IMR-90 (cell line): Measurements from ENCODE around the gene KRT222. TPM values are rescaled to one million over a fixed set of nuclear protein-coding genes. Genes with fewer than 3 reads are reported as not detected.

Experiments used
- ATAC-seq: fragments of 200-7000 bp; cut with Tn5 transposase; 2 replicates; pipeline ENCODE4 v1.9.1; 2020; ENCODE audit warnings: low read depth, mild to moderate bottlenecking, moderate library complexity
- BruUV-seq: library from RNA; stranded (reverse); fragments of 400-500 nt; replicated peaks from 2 replicates; lab custom pipeline; 2021; lab: Mats Ljungman, UMichigan
- CTCF ChIA-PET: fragments of 300-600 bp; formaldehyde crosslinking; extraction: SDS; loops from one replicate; lab custom pipeline; 2021; ENCODE audit warnings: antibody characterized with exemption; lab: Yijun Ruan, JAX
- POLR2A ChIA-PET: fragments of 300-600 bp; sonication (Branson Sonifier 250); formaldehyde crosslinking; loops from one replicate; lab custom pipeline; 2022; ENCODE audit warnings: antibody characterized with exemption; ENCODE audit not compliant: unreplicated experiment; lab: Charles Lee
- DNase-seq: peaks from one replicate; pipeline ENCODE4 v3.0.0; 2013
- H2AFZ ChIP-seq: replicated peaks from 2 replicates; pipeline ENCODE3; 2013; ENCODE audit warnings: low read length, mild to moderate bottlenecking; ENCODE audit not compliant: poor library complexity
- H2AK5ac ChIP-seq: 2 replicates; pipeline ENCODE4 v1.6.1; 2013; ENCODE audit warnings: low read depth, low read length, inconsistent platforms
- H2AK9ac ChIP-seq: replicated peaks from 2 replicates; pipeline ENCODE3; 2013; ENCODE audit warnings: mild to moderate bottlenecking, low read depth, low read length, moderate library complexity; ENCODE audit not compliant: poor library complexity
- H2BK120ac ChIP-seq: 2 replicates; pipeline ENCODE4 v1.6.1; 2013; ENCODE audit warnings: low read depth, low read length, inconsistent platforms
- H2BK15ac ChIP-seq: 3 replicates; pipeline ENCODE4 v1.6.1; 2013; ENCODE audit warnings: low read depth, low read length, inconsistent platforms
- H2BK20ac ChIP-seq: 2 replicates; pipeline ENCODE4 v1.6.1; 2013; ENCODE audit warnings: low read depth, mild to moderate bottlenecking, inconsistent platforms, low read length, moderate library complexity
- H2BK5ac ChIP-seq: 2 replicates; pipeline ENCODE4 v1.6.1; 2013; ENCODE audit warnings: mild to moderate bottlenecking, low read depth, low read length, inconsistent platforms; ENCODE audit not compliant: poor library complexity, severe bottlenecking
- H3K14ac ChIP-seq: replicated peaks from 2 replicates; pipeline ENCODE4 v1.6.1; 2013; ENCODE audit warnings: low read depth, low read length, inconsistent platforms
- H3K18ac ChIP-seq: 2 replicates; pipeline ENCODE4 v1.6.1; 2013; ENCODE audit warnings: low read depth, low read length, control low read depth
- H3K23ac ChIP-seq: 2 replicates; pipeline ENCODE4 v1.6.1; 2013; ENCODE audit warnings: low read depth, low read length, inconsistent platforms
- H3K27ac ChIP-seq: 2 replicates; pipeline ENCODE4 v1.5.1; 2013; ENCODE audit warnings: mild to moderate bottlenecking, control low read depth, low read length; ENCODE audit not compliant: insufficient read depth
- H3K27me3 ChIP-seq: 2 replicates; pipeline ENCODE4 v1.6.1; 2013; ENCODE audit warnings: low read length; ENCODE audit not compliant: control insufficient read depth, insufficient read depth
- H3K36me3 ChIP-seq: 2 replicates; pipeline ENCODE4 v1.6.1; 2013; ENCODE audit warnings: low read length, mixed read lengths; ENCODE audit not compliant: control insufficient read depth, insufficient read depth
- H3K4ac ChIP-seq: 2 replicates; pipeline ENCODE4 v1.6.1; 2013; ENCODE audit warnings: low read depth, low read length, inconsistent platforms
- H3K4me1 ChIP-seq: 2 replicates; pipeline ENCODE4 v1.6.1; 2013; ENCODE audit warnings: low read length, mixed read lengths; ENCODE audit not compliant: control insufficient read depth, insufficient read depth
- H3K4me2 ChIP-seq: 2 replicates; pipeline ENCODE4 v1.6.1; 2013; ENCODE audit warnings: low read depth, mild to moderate bottlenecking, control low read depth, low read length, moderate library complexity
- H3K4me3 ChIP-seq: 2 replicates; pipeline ENCODE4 v1.5.1; 2013; ENCODE audit warnings: low read depth, mild to moderate bottlenecking, control low read depth, low read length, moderate library complexity; ENCODE audit not compliant: insufficient read depth
- H3K56ac ChIP-seq: 2 replicates; pipeline ENCODE4 v1.6.1; 2013; ENCODE audit warnings: low read length, inconsistent platforms; ENCODE audit not compliant: insufficient read depth; ENCODE audit errors: extremely low read depth
- H3K79me1 ChIP-seq, 2 experiments: 2 replicates each; pipeline ENCODE4 v1.6.1; 2013; ENCODE audit warnings: low read length in 2 of 2, inconsistent platforms in 1 of 2, low read depth in 1 of 2
- H3K9ac ChIP-seq: 2 replicates; pipeline ENCODE4 v1.6.1; 2013; ENCODE audit warnings: low read depth, low read length, control low read depth
- H3K9me1 ChIP-seq: 2 replicates; pipeline ENCODE4 v1.6.1; 2013; ENCODE audit warnings: low read length, inconsistent platforms; ENCODE audit not compliant: insufficient read depth
- H3K9me3 ChIP-seq: 2 replicates; pipeline ENCODE4 v1.6.1; 2013; ENCODE audit warnings: low read length; ENCODE audit not compliant: control insufficient read depth, insufficient read depth
- H4K20me1 ChIP-seq: 2 replicates; pipeline ENCODE4 v1.6.1; 2013; ENCODE audit warnings: low read length, inconsistent platforms; ENCODE audit not compliant: insufficient read depth
- H4K5ac ChIP-seq: 2 replicates; pipeline ENCODE4 v1.6.1; 2013; ENCODE audit warnings: mild to moderate bottlenecking, low read depth, low read length, control low read depth
- H4K8ac ChIP-seq, 2 experiments: 2 replicates each; pipeline ENCODE4 v1.6.1; 2013; ENCODE audit warnings: low read depth in 2 of 2, low read length in 2 of 2, control low read depth in 1 of 2, inconsistent platforms in 1 of 2
- H4K91ac ChIP-seq: 2 replicates; pipeline ENCODE4 v1.6.1; 2013; ENCODE audit warnings: low read depth, low read length, inconsistent platforms; ENCODE audit not compliant: insufficient read depth
- BHLHE40 ChIP-seq: fragments of 150-350 bp; IDR thresholded peaks from 2 replicates; pipeline ENCODE4 v1.6.1; 2016; ENCODE audit warnings: mild to moderate bottlenecking, low read depth, low read length
- CEBPB ChIP-seq: IDR thresholded peaks from 2 replicates; pipeline ENCODE4 v1.6.1; 2012; ENCODE audit warnings: low read depth, low read length, improper control_type of control experiment
- CHD1 ChIP-seq: IDR thresholded peaks from 2 replicates; pipeline ENCODE4 v1.6.1; 2012; ENCODE audit warnings: low read depth, low read length, improper control_type of control experiment
- FOS ChIP-seq: fragments of 150-350 bp; IDR thresholded peaks from 2 replicates; pipeline ENCODE4 v1.6.1; 2016; ENCODE audit warnings: low read depth, low read length
- MAFK ChIP-seq: IDR thresholded peaks from 2 replicates; pipeline ENCODE4 v1.6.1; 2012; ENCODE audit warnings: low read depth, low read length, improper control_type of control experiment
- MAZ ChIP-seq: IDR thresholded peaks from 2 replicates; pipeline ENCODE4 v1.6.1; 2012; ENCODE audit warnings: low read depth, mild to moderate bottlenecking, low read length, improper control_type of control experiment, moderate library complexity, borderline replicate concordance
- MXI1 ChIP-seq: IDR thresholded peaks from 2 replicates; pipeline ENCODE4 v1.6.1; 2012; ENCODE audit warnings: low read depth, mild to moderate bottlenecking, low read length, moderate library complexity, borderline replicate concordance
- NFE2L2 ChIP-seq: fragments of 150-350 bp; IDR thresholded peaks from 2 replicates; pipeline ENCODE4 v1.6.1; 2016; ENCODE audit warnings: low read depth, mild to moderate bottlenecking, low read length
- POLR2A ChIP-seq: IDR thresholded peaks from 2 replicates; pipeline ENCODE4 v1.6.1; 2012; ENCODE audit warnings: mild to moderate bottlenecking, low read depth, low read length
- RAD21 ChIP-seq: IDR thresholded peaks from 2 replicates; pipeline ENCODE4 v1.6.1; 2012; ENCODE audit warnings: low read length, improper control_type of control experiment
- RCOR1 ChIP-seq: IDR thresholded peaks from 2 replicates; pipeline ENCODE4 v1.6.1; 2012; ENCODE audit warnings: mild to moderate bottlenecking, low read length, improper control_type of control experiment; ENCODE audit not compliant: insufficient replicate concordance
- RFX5 ChIP-seq: IDR thresholded peaks from 2 replicates; pipeline ENCODE4 v1.8.0; 2012; ENCODE audit warnings: low read depth, mild to moderate bottlenecking, low read length, moderate library complexity
- SMC3 ChIP-seq: fragments of 150-350 bp; IDR thresholded peaks from 2 replicates; pipeline ENCODE4 v1.6.1; 2016; ENCODE audit warnings: low read depth, mild to moderate bottlenecking, antibody characterized with exemption, low read length, moderate library complexity
- WGBS, 2 experiments: methylation state at CpG; one replicate each; pipeline versions ENCODE4 v1.1.5 to v1.1.7; 2013; ENCODE audit warnings: missing lambda C conversion rate in 2 of 2; ENCODE audit not compliant: insufficient read length in 1 of 2; ENCODE audit errors: extremely low coverage in 2 of 2; 5-methylcytosine and 5-hydroxymethylcytosine counted together
- dilution Hi-C: fragments of 300-500 bp; cut with HindIII; formaldehyde crosslinking; loops from one replicate; pipeline ENCODE4 v1.14.3; 2018; ENCODE audit warnings: low sequenced_read_pairs; ENCODE audit not compliant: unreplicated experiment
- in situ Hi-C: fragments of 300-500 bp; cut with MboI; formaldehyde crosslinking; loops from 3 replicates; pipeline ENCODE4 v1.14.3; 2019; ENCODE audit warnings: low sequenced_read_pairs, inconsistent platforms, mixed read lengths
- intact Hi-C: fragments of 100-400 bp; cut with micrococcal nuclease; formaldehyde crosslinking; loops from 2 replicates; pipeline ENCODE4 v1.10.0; 2022
- polyA plus RNA-seq, 3 experiments: library from polyadenylated mRNA; depleted of rRNA; stranded (reverse); fragments of >200 nt; gene quantifications; 2 replicates each; pipeline ENCODE4 v1.2.3, GENCODE V29; 2012; ENCODE audit warnings: low replicate concordance in 1 of 3
- total RNA-seq: library from RNA; depleted of rRNA; stranded (reverse); fragments of >200 nt; gene quantifications from 2 replicates; pipeline ENCODE4 v1.2.3, GENCODE V29; 2012
- TF ChIP-seq, protein P1 (sequence below): fragments of 150-350 bp; IDR thresholded peaks from 2 replicates; pipeline ENCODE4 v1.6.1; 2017; ENCODE audit warnings: mild to moderate bottlenecking, antibody characterized with exemption, low read length, low read depth
- TF ChIP-seq, protein P2 (sequence below): conservative IDR thresholded peaks from 2 replicates; pipeline ENCODE4 v1.5.1; 2012; ENCODE audit warnings: mild to moderate bottlenecking, low read depth, low read length, improper control_type of control experiment

KRT222 gene
- total and polyA plus RNA-seq, 2 of the 4 experiments (the other 2 are of a cell fraction) = not detected

DNA sequence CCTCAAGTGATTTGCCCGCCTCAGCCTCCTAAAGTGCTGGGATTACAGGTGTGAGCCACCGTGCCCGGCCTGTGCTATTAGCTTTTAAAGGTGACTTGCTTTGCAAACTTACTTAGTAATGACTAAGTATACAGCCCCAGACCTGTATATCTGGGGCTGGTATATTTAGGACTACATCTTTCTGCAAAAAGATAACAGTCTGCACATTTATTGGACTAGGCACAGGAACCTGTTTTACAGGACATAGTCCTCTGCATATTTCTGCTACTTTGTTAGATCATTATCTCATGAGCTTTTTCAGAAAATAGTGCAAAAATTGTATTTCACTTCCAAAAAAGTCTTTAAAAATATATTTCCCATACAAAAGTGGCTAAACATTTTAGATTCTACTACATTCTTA, 37.3 kb upstream of the KRT222 start:
- H3K4me3 ChIP-seq = no peak overlapping the region
- DNase-seq = no peak
- TF ChIP-seq CHD1 (no peak), MAFK (no peak), POLR2A (no peak), CEBPB (no peak), SMC3 (no peak), MAZ (no peak), BHLHE40 (no peak), FOS (no peak), NFE2L2 (no peak), RAD21 (no peak), RFX5 (no peak), RCOR1 (no peak), MXI1 (no peak)
- TF ChIP-seq, protein P1, sequence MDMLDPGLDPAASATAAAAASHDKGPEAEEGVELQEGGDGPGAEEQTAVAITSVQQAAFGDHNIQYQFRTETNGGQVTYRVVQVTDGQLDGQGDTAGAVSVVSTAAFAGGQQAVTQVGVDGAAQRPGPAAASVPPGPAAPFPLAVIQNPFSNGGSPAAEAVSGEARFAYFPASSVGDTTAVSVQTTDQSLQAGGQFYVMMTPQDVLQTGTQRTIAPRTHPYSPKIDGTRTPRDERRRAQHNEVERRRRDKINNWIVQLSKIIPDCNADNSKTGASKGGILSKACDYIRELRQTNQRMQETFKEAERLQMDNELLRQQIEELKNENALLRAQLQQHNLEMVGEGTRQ = no peak
- TF ChIP-seq, protein P2, sequence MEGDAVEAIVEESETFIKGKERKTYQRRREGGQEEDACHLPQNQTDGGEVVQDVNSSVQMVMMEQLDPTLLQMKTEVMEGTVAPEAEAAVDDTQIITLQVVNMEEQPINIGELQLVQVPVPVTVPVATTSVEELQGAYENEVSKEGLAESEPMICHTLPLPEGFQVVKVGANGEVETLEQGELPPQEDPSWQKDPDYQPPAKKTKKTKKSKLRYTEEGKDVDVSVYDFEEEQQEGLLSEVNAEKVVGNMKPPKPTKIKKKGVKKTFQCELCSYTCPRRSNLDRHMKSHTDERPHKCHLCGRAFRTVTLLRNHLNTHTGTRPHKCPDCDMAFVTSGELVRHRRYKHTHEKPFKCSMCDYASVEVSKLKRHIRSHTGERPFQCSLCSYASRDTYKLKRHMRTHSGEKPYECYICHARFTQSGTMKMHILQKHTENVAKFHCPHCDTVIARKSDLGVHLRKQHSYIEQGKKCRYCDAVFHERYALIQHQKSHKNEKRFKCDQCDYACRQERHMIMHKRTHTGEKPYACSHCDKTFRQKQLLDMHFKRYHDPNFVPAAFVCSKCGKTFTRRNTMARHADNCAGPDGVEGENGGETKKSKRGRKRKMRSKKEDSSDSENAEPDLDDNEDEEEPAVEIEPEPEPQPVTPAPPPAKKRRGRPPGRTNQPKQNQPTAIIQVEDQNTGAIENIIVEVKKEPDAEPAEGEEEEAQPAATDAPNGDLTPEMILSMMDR = no peak
- no peaks in the 10 kb centered on the region for H3K9me1 ChIP-seq
- H4K5ac ChIP-seq = no peak overlapping the region
- H2AK5ac ChIP-seq = no peak overlapping the region
- H2BK120ac ChIP-seq = no peak overlapping the region
- no peak overlapping the region for H4K91ac ChIP-seq
- H2BK20ac ChIP-seq = no peak overlapping the region
- H2BK15ac ChIP-seq = no peak overlapping the region
- no TSS peak for BruUV-seq
- dilution Hi-C loops = no loop called here
- in situ Hi-C loops = no loop called here
- H3K9ac ChIP-seq = no peak overlapping the region
- CTCF ChIA-PET = interaction anchor here (1.0 kb wide), 1 partner anchor 19 kb away, joined by 3 read pairs; no protein-coding TSS in a partner anchor
- no peaks in the 10 kb centered on the region for H3K4me1 ChIP-seq
- H4K8ac ChIP-seq = no peak overlapping the region
- H3K56ac ChIP-seq = no peak overlapping the region
- no peak overlapping the region for H3K23ac ChIP-seq
- WGBS, 2 experiments = no CpG with 5 or more reads among the region's 3 CpGs
- ATAC-seq = no peak
- H3K27ac ChIP-seq = no peak overlapping the region
- H4K20me1 ChIP-seq = no peaks in the 10 kb centered on the region
- H3K4me2 ChIP-seq = no peak overlapping the region
- POLR2A ChIA-PET = no interaction called here
- no peak overlapping the region for H3K4ac ChIP-seq
- no peaks in the 10 kb centered on the region for H3K36me3 ChIP-seq
- H3K9me3 ChIP-seq = no peaks in the 10 kb centered on the region
- peaks cover 50% of the 10 kb centered on the region for H3K27me3 ChIP-seq
- H3K18ac ChIP-seq = no peak overlapping the region
- no peaks in the 10 kb centered on the region for H3K79me1 ChIP-seq
- no peak overlapping the region for H3K14ac ChIP-seq
- no peak overlapping the region for H2AK9ac ChIP-seq
- no peak overlapping the region for H2AFZ ChIP-seq
- no peak overlapping the region for H2BK5ac ChIP-seq
- intact Hi-C loops = loop anchor here (10.0 kb wide), 1 partner anchor 53 kb away; the partner anchor contains the start of gene KRT25
